SKM-1 (cell line): ENCODE data around the gene RNF182.
A peak's percentile ranks its signal among the peaks of the same experiment; 100 is the strongest.
"Not testable (repeated sequence)": the region's sequence is repeated elsewhere in the genome, so short reads cannot be mapped to it uniquely, and the experiment has no call there.

Source experiments
- DNase-seq: peaks from one replicate; lab custom pipeline; 2025; ENCODE audit not compliant: unreplicated experiment; lab: John Stamatoyannopoulos, UW

RNF182 gene

DNA sequence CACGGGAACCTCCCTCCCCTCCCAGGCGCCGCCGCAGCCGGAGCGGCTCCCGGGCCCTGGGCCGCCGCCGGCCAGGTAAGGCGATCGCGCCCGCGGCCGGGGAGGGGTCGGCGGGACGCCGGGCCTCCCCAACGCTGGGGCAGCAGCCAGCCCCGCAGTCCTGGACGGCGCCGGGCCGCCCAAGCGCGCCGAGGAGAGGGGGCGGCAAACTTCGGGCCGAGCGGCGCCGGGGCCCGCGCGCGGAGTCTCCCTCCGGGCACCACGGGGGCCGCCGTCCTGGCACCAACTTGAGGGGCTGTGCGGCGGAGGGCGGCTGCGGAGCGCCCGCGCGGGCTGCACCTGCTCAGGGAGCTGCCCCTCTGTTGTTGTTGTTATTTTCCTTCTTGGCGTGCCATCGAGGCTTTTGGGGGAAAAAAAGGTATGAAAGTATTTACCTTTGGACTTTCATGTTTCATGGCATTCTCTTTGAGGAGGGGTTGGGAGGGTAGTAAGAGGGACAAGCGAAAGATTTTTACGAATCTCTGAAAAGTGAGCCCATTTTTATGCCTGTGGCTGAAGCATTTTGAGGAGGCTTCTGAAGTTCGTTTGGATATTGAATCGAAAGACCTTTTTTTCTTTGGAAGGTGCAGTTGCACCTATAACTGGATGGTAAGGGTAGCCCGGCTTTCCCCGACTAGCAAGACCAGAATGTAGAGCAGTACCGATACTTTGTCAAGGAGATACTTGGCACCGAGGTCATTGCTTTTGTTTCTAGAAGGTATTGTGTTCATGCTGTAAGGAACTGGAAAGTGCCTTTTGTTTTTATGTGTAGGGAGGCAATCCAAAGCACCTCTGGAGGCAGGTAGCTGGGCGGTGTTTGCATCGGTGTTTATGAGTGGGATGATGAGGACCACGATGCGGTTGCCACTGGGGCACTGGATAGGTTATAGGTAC is at the start of gene RNF182:
TSS of gene RNF182 (plus strand) at position 4 of the 933 bp plus-strand sequence. CDS start 52,168 bp downstream, outside the sequence.
- no peak for DNase-seq

DNA sequence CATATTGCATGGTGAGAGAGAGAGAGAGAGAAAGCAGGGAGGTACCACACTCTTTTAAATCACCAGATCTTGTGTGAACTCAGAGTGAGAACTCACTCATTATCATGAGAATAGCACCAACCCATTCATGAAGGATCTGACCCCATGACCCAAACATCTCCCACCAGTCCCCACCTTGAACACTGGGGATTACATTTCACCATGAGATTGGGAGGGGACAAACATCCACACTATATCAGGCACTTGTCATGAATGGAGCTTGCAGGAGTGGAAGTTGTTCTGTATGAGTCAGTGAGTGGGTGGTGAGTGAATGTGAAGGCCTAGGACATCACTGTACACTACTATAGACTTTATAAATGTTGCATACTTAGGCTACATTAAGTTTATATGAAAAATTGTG is 47.7 kb upstream of the RNF182 start:
- DNase-seq = no peak

DNA sequence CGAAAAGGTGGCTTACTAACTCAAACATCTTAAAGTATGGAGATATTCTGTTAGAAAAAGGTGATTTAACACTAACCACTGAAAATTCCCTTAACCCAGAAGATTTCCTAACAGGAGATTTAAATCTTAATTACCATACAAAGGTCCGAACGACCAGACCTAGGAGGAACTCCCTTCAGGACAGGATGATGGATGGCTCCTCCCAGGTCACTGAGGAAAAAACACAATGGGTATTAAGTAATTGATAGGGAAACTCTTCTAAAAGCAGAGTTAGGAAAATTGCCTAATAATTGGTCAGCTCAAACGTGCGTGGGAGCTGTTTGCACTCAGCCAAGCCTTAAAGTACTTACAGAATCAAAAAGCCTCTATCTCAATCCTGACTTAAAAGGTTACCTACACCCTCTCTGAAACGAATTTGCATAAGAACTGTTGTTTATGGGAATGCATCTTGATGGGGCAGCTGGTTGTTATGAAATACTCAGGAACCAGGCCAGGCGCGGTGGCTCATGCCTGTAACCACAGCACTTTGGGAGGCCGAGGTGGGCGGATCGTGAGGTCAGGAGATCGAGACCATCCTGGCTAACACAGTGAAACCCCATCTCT is 44.6 kb upstream of the RNF182 start:
- not testable (repeated sequence) for DNase-seq

DNA sequence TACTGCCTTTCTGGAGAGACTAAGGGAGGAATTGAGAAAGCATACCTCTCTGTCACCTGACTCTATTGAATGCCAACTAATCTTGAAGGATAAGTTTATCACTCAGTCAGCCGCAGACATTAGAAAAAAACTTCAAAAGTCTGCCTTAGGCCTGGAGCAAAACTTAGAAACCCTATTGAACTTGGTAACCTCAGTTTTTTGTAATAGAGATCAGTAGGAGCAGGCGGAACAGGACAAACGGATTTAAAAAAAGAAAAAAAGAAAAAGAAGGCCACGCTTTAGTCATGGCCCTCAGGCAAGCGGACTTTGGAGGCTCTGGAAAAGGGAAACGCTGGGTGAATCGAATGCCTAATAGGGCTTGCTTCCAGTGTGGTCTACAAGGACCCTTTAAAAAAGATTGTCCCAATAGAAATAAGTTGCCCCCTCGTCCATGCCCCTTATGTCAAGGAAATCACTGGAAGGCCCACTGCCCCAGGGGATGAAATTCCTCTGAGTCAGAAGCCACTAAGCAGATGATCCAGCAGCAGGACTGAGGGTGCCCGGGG is 43.1 kb upstream of the RNF182 start:
- DNase-seq = no peak

- no peak for DNase-seq
These were observed 40.8 kb upstream of the RNF182 start for GRCh38 chr6:13883966-13884365.

DNA sequence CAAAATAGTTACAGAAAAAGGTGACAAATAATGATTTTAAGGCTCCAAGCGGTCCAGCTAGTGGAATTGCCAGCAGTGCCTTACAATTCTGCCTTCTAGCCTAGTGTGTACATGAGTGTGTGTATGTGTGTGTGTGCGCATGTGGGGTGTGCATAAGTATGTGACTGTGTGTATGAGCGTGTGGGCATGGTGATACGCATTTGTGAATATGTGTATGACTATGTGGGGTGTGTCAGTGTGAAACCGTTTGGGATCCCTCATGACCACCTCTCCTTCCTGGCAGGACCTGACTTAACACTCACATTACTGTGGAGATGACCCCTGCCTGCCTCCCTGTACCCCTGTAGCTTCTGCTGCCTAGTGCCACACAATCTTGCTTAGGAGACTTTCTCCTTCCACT is 40.4 kb upstream of the RNF182 start:
- DNase-seq = no peak

DNA sequence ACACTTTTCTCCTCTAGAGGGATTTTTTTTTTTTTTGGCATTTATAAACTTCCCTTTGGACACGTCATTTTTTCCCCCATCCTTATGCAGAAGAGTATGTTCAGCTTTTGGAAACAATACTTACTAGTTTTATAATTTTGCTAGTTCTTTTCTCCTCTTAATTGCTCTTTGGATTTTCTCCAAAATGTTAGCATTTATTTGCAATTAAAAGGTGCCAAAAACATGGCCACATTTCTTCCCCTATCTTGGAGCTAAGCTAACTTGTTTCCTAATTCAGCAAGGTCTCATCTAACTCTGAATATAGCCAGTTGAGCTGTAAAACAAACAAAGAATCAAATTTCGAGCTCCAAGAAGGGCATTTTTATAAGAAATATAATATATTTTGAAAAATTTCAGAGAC is 39.2 kb upstream of the RNF182 start:
- DNase-seq = no peak

DNA sequence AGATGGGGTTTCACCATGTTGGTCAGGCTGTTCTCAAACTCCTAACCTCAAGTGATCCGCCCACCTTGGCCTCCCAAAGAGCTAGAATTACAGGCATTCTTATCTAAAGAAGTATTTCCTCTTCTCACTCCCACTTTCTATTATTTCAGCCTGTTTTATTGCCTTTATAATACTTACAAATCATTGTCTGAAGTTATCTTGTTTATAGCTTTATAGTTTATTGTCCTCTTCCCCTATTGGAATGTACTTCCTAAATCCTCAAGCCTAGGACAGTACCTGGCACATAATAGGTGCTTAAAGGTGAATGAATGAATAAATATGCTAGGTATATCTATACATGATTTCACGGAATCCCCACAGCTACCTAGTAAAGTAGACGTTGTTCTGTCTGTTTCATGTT is 37.8 kb upstream of the RNF182 start:
- no peak for DNase-seq

DNA sequence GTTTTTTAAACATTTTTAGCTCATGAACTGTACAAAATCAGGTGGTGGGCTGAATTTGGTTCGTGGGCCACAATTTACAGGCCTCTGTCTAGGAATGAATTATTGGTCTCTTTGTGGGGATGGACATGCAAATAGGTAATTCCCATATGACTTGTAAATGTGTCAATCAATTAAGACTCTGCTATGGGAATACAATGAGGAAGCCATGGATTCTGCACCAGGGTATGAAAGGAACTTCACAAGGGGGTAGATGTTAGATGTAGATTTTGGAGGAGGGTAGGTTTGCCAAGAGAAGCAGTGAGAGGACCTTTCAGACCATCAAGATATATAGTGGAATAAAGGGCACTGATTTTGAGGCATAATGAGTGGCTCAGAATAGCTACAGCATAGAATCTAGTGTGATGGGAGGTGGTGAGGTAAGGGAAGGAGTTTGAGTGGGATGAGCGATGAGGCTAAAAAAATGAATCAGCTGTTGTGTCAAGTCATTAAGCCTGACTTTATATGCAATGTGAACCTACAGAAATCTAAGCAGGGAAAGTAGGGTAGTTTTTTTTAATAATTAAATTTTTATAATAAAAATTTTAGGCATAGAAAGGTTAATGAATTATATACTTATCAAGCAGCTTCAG is 32.6 kb upstream of the RNF182 start:
- DNase-seq = no peak

DNA sequence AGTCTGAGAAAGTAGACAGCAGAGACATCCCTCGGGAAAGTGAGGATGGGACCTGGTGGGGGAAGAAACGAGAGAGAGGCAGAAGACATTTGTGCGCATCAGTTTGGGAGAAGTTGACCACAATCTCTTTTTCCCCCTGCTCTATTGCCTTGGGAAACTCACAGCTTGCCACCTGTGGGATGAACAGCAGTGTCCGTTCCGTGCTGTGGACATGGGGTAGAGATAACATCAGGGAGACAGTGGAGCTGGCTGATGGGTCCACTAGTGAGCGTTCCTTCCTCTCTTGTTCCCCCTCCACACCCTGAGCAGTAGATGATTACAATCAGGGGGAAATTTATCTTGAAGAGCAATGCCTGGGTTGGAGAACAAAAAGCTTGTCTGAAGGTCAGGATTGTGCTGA is 21.8 kb upstream of the RNF182 start:
- no peak for DNase-seq

DNA sequence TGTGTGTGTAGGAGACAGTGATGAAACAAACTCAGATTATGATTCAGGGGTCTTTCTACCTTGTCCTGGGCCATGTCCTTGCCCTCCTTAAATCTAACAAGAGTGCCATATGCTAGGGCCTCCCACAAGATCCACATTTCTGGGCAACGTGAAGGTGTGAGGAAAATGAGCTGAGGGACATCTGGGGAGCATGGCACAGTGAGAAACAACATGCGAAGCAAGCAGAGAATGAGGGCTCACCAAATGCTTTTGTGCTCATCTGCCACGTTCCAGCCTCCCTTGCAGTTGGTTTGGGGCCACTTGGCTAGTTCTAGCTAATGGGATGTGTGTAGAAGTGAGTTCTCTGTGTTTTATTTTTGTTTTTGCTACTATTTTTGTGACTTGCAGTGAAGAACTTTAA is 21.4 kb upstream of the RNF182 start:
- no peak for DNase-seq

DNA sequence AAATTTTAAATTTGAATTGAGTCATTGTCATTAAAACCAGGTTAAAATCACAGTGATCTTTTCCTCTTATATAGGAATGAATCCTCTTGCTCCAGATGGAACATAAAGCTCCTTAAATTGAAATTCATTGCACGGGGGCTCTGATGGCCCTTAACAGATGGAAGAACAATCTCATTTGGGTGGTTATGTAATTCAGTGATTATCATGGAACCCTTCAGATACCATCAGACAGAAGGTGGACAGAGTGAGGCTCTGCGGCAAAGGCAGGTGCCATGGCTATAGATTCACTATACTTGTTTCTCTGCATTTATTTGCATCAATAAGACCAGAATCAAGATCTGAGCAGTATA is 17.8 kb upstream of the RNF182 start:
- DNase-seq = no peak

DNA sequence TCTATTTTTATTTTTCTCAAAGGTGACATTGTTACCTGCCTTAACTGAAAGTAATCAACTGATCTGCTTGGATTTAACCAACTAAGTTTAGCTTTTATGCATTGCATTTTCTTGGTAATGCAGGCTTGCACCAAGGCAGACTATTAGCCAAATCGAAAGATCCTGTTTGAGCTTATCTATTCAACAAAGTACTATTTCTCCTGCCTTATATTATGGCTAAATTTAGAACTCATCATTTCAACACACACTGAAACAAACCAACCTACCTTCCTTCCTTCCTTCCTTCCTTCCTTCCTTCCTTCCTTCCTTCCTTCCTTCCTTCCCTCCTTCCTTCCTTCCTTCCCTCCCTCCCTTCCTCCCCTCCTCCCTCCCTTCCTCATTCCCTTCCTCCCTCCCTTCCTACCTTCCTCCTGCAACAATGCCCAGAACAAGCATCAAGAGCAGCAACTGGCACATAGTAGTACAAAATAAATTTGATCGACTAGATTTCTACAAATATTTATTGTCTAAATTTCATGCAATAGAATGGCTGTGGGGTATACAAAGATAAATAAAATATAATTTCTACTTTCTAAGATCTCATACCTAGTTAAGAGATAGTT is 17.0 kb upstream of the RNF182 start:
- no peak for DNase-seq

- peak; percentile 29 for DNase-seq
These were observed 15.8 kb upstream of the RNF182 start for GRCh38 chr6:13908955-13909381.

DNA sequence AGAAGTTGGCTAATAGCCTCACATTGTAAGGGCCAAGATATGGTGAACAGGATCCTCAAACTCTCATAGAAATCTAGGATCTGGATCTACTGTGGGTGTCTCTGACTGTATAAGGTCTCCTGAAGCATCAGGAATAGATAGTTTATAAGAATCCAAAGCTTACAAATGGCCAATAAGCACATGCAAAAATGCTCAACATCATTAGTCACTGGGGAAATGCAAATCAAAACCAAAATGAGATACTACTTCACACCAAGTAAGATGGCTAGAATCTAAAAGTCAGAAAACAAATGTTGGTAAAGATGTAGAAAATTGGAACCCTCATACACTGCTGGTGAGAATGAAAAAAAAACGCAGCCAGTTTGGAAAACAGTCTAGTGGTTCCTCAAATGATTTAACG is 14.3 kb upstream of the RNF182 start:
- no peak for DNase-seq

- no peak for DNase-seq
These were observed 13.4 kb upstream of the RNF182 start for GRCh38 chr6:13911337-13911736.

GRCh38 chr6:13913226-13914001 is 11.3 kb upstream of the RNF182 start:
- no peak for DNase-seq

DNA sequence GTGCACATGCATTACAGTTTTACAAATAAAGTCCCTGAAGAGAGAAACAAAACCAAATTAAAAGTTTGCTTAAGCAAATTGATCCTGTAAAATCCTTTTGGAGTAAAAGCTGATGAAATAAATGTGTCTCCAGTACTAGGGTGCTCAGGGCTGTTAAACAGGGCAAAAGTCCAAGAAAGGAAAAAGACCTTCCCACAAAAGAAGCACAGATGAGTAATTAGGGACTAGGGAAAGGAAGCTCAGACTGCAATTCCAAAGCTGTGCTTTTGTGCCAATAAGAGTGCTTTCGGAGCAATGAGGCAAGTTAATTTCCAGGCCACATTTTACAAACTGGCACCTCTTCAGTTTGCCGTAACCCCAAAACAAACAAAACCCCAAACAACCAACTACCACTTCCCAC is 10.4 kb upstream of the RNF182 start:
- no peak for DNase-seq

GRCh38 chr6:13915561-13916229 is 9.1 kb upstream of the RNF182 start:
- no peak for DNase-seq
